Breast epithelium (tissue), 3 donors: ENCODE data around the gene HEATR5A.

Source experiments
- CTCF ChIP-seq, 3 donors: fragments of 450-650 bp; IDR thresholded peaks; one replicate each; pipeline ENCODE4 v1.5.1; 2016 to 2017; ENCODE audit warnings: antibody characterized with exemption in 3 of 3, mild to moderate bottlenecking in 3 of 3, moderate library complexity in 3 of 3
- POLR2A ChIP-seq: fragments of 450-650 bp; IDR thresholded peaks from one replicate; pipeline ENCODE4 v1.6.1; 2016; ENCODE audit warnings: antibody characterized with exemption, mild to moderate bottlenecking, moderate library complexity

- TF ChIP-seq CTCF (IDR thresholded peaks at IDR 0.05) (no peak), POLR2A (no peak)
Measured at GRCh38 chr14:31340297-31341063, 79.9 kb downstream of the HEATR5A start.
